Stomach (tissue), 4 donors: ENCODE measurements around the gene THAP5.

Experiments
- POLR2A ChIP-seq, 4 donors: fragments of 450-650 bp; IDR thresholded peaks; one replicate each; pipeline ENCODE4 v1.6.1; 2016; ENCODE audit warnings: antibody characterized with exemption in 4 of 4, control low read depth in 2 of 4, mild to moderate bottlenecking in 1 of 4, moderate library complexity in 1 of 4
- TF ChIP-seq, protein P1 (sequence below), 7 experiments: fragments of 450-650 bp in 4 of 7; fragments of 200-600 bp in 3 of 7; sonication (generic) in 3 of 7; IDR thresholded peaks; one replicate each; pipeline ENCODE4 v1.5.1; 2016 to 2019; ENCODE audit warnings: antibody characterized with exemption in 7 of 7, control low read depth in 2 of 7, mild to moderate bottlenecking in 1 of 7

DNA sequence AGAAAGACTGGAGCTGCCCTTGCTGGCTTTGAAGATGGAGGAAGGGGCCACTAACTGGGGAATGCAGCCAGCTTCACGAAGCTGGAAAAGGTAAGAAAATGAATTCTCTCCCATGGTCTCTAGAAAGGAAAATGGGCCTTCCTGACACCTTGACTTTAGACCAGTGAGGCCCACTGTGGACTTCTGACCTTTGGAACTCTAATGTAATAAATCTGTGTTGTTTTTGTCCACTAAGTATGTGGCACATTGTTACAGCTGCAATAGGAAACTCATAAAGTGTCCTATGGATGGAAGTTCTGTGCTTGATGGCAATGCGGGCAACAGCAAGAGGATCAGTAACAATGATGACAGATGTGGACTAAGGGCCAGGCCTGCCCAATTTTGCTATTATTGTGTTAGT, 21.1 kb upstream of the THAP5 start:
- TF ChIP-seq POLR2A (IDR thresholded peaks at IDR 0.05) = no peak
- TF ChIP-seq, protein P1, sequence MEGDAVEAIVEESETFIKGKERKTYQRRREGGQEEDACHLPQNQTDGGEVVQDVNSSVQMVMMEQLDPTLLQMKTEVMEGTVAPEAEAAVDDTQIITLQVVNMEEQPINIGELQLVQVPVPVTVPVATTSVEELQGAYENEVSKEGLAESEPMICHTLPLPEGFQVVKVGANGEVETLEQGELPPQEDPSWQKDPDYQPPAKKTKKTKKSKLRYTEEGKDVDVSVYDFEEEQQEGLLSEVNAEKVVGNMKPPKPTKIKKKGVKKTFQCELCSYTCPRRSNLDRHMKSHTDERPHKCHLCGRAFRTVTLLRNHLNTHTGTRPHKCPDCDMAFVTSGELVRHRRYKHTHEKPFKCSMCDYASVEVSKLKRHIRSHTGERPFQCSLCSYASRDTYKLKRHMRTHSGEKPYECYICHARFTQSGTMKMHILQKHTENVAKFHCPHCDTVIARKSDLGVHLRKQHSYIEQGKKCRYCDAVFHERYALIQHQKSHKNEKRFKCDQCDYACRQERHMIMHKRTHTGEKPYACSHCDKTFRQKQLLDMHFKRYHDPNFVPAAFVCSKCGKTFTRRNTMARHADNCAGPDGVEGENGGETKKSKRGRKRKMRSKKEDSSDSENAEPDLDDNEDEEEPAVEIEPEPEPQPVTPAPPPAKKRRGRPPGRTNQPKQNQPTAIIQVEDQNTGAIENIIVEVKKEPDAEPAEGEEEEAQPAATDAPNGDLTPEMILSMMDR (IDR thresholded peaks at IDR 0.05) = no peak
